G401 (cell line): ENCODE measurements around the gene AIG1. TPM values are rescaled to one million over a fixed set of nuclear protein-coding genes. Genes with fewer than 3 reads are reported as not detected.

Experiments
- DNase-seq: peaks from one replicate; pipeline ENCODE4 v3.0.0-alpha.2; 2015; ENCODE audit warnings: low spot score
- in situ Hi-C: cut with HindIII; loops from 2 replicates; pipeline ENCODE4 v1.10.0; 2016; ENCODE audit warnings: low sequenced_read_pairs, mixed read lengths
- total RNA-seq: library from RNA; depleted of rRNA; stranded (reverse); fragments of >200 nt; shearing (Covaris generic); gene quantifications from 2 replicates; pipeline ENCODE4 v1.2.3, GENCODE V29; 2014

The AIG1 gene
- total RNA-seq, 1 experiment from 2014 or later, result 28.9 TPM

- DNase-seq, result no peak
- in situ Hi-C loops, result no loop called here
Measured at GRCh38 chr6:143087856-143088255, 27.2 kb downstream of the AIG1 start.

- DNase-seq, result no peak
- in situ Hi-C loops, result no loop called here
Measured at GRCh38 chr6:143090314-143091044, 29.8 kb downstream of the AIG1 start.

- in situ Hi-C loops, result no loop called here
- no peak for DNase-seq
Measured at GRCh38 chr6:143092768-143093167, 32.1 kb downstream of the AIG1 start.

- in situ Hi-C loops, result no loop called here
- DNase-seq, result no peak
Measured at GRCh38 chr6:143093290-143093689, 32.6 kb downstream of the AIG1 start.

GRCh38 chr6:143096403-143096802 is 35.7 kb downstream of the AIG1 start:
- in situ Hi-C loops, result no loop called here
- DNase-seq, result no peak

- in situ Hi-C loops, result no loop called here
- DNase-seq, result no peak
Measured at GRCh38 chr6:143097224-143097795, 36.6 kb downstream of the AIG1 start.

- no peak for DNase-seq
- in situ Hi-C loops, result no loop called here
Measured at GRCh38 chr6:143098054-143098671, 37.5 kb downstream of the AIG1 start.

- no peak for DNase-seq
- in situ Hi-C loops, result no loop called here
Measured at GRCh38 chr6:143099647-143100046, 39.0 kb downstream of the AIG1 start.

- no peak for DNase-seq
- in situ Hi-C loops, result no loop called here
Measured at GRCh38 chr6:143100429-143100828, 39.7 kb downstream of the AIG1 start.

- no peak for DNase-seq
- in situ Hi-C loops, result no loop called here
Measured at GRCh38 chr6:143103916-143104315, 43.2 kb downstream of the AIG1 start.

- in situ Hi-C loops, result no loop called here
Measured at GRCh38 chr6:143107440-143107839, 46.8 kb downstream of the AIG1 start.

GRCh38 chr6:143107911-143108761 is 47.4 kb downstream of the AIG1 start:
- DNase-seq, result no peak
- in situ Hi-C loops, result no loop called here

More at GRCh38 chr6:143107440-143107839, 46.8 kb downstream of the AIG1 start:
- no peak for DNase-seq

GRCh38 chr6:143109196-143109595 is 48.5 kb downstream of the AIG1 start:
- DNase-seq, result no peak
- in situ Hi-C loops, result no loop called here

GRCh38 chr6:143110572-143110971 is 49.9 kb downstream of the AIG1 start:
- in situ Hi-C loops, result no loop called here

GRCh38 chr6:143110996-143111395 is 50.3 kb downstream of the AIG1 start:
- DNase-seq, result no peak
- in situ Hi-C loops, result no loop called here

More at GRCh38 chr6:143110572-143110971, 49.9 kb downstream of the AIG1 start:
- DNase-seq, result no peak

GRCh38 chr6:143111443-143111842 is 50.8 kb downstream of the AIG1 start:
- in situ Hi-C loops, result no loop called here
- no peak for DNase-seq

- in situ Hi-C loops, result no loop called here
- no peak for DNase-seq
Measured at GRCh38 chr6:143112084-143112768, 51.5 kb downstream of the AIG1 start.

GRCh38 chr6:143112837-143113236 is 52.1 kb downstream of the AIG1 start:
- in situ Hi-C loops, result no loop called here
- no peak for DNase-seq

- in situ Hi-C loops, result no loop called here
- no peak for DNase-seq
Measured at GRCh38 chr6:143115728-143116127, 55.0 kb downstream of the AIG1 start.
